Renal cortex interstitium (tissue), 11 donors: ENCODE measurements around the gene FBXL17. TPM values are rescaled to one million over a fixed set of nuclear protein-coding genes. Genes with fewer than 3 reads are reported as not detected.

Experiments
- DNase-seq, 11 donors: peaks; one replicate each; pipeline ENCODE4 v3.0.0-alpha.2; 2013; ENCODE audit warnings: low read depth in 9 of 11, low spot score in 4 of 11; ENCODE audit errors: extremely low read depth in 1 of 11
- polyA plus RNA-seq, 3 donors: library from polyadenylated mRNA; unstranded; fragments of 120-200 nt; gene quantifications; one replicate each; pipeline ENCODE4 v1.2.1, GENCODE V29; 2013; ENCODE audit not compliant: insufficient read length in 3 of 3

Gene FBXL17
- polyA plus RNA-seq, 3 donors = 27.2 to 33.6 (median 30.4) TPM

- no peak for DNase-seq
These were observed 512.3 kb downstream of the FBXL17 start for GRCh38 chr5:107869438-107870115.

GRCh38 chr5:107868650-107869409 lies 513.1 kb downstream of the FBXL17 start:
- no peak for DNase-seq

GRCh38 chr5:107867266-107867665 lies 514.6 kb downstream of the FBXL17 start:
- DNase-seq = no peak

- no peak for DNase-seq
These were observed 517.1 kb downstream of the FBXL17 start for GRCh38 chr5:107864793-107865192.

- no peak for DNase-seq
These were observed 518.8 kb downstream of the FBXL17 start for GRCh38 chr5:107863125-107863524.

- no peak for DNase-seq
These were observed 520.3 kb downstream of the FBXL17 start for GRCh38 chr5:107861565-107861964.

GRCh38 chr5:107860044-107860443 lies 521.9 kb downstream of the FBXL17 start:
- no peak for DNase-seq

- no peak for DNase-seq
These were observed 523.1 kb downstream of the FBXL17 start for GRCh38 chr5:107858788-107859187.

- DNase-seq = no peak
These were observed 523.6 kb downstream of the FBXL17 start for GRCh38 chr5:107858324-107858723.

GRCh38 chr5:107857785-107858184 lies 524.1 kb downstream of the FBXL17 start:
- DNase-seq = no peak

- no peak for DNase-seq
These were observed 526.7 kb downstream of the FBXL17 start for GRCh38 chr5:107855171-107855570.

- no peak for DNase-seq
These were observed 528.2 kb downstream of the FBXL17 start for GRCh38 chr5:107853696-107854095.

GRCh38 chr5:107853031-107853430 lies 528.9 kb downstream of the FBXL17 start:
- no peak for DNase-seq

GRCh38 chr5:107849118-107849517 lies 532.8 kb downstream of the FBXL17 start:
- no peak for DNase-seq

GRCh38 chr5:107840592-107840991 lies 541.3 kb downstream of the FBXL17 start:
- no peak for DNase-seq

GRCh38 chr5:107840161-107840560 lies 541.7 kb downstream of the FBXL17 start:
- DNase-seq = no peak

- DNase-seq = no peak
These were observed 546.8 kb downstream of the FBXL17 start for GRCh38 chr5:107835096-107835495.

- DNase-seq = no peak
These were observed 549.2 kb downstream of the FBXL17 start for GRCh38 chr5:107832746-107833145.

GRCh38 chr5:107831612-107832395 lies 550.1 kb downstream of the FBXL17 start:
- DNase-seq = no peak

- DNase-seq = no peak
These were observed 551.1 kb downstream of the FBXL17 start for GRCh38 chr5:107830750-107831149.
